PFSK-1 (cell line): ENCODE data around the gene GNG4.
A peak's percentile ranks its signal among the peaks of the same experiment; 100 is the strongest.

Experiments
- FOXP2 ChIP-seq: optimal IDR thresholded peaks from 2 replicates; pipeline ENCODE3; 2011; ENCODE audit warnings: borderline replicate concordance, control low read depth, inconsistent platforms; ENCODE audit not compliant: insufficient read depth; ENCODE audit errors: extremely low read length, extremely low read depth
- POLR2AphosphoS5 ChIP-seq: IDR thresholded peaks from 2 replicates; pipeline ENCODE4 v1.6.1; 2012; ENCODE audit warnings: low read depth, mild to moderate bottlenecking, control low read depth, low read length, moderate library complexity
- SIN3A ChIP-seq: IDR thresholded peaks from 2 replicates; pipeline ENCODE4 v1.6.1; 2012; ENCODE audit warnings: mild to moderate bottlenecking, low read length, moderate library complexity, borderline replicate concordance; ENCODE audit not compliant: insufficient read depth
- TAF1 ChIP-seq: IDR thresholded peaks from 2 replicates; pipeline ENCODE4 v1.6.1; 2012; ENCODE audit warnings: low read length, control low read depth, borderline replicate concordance; ENCODE audit not compliant: insufficient read depth
- TF ChIP-seq, protein P1 (sequence below), 2 experiments: IDR thresholded peaks; 2 replicates each; pipeline versions ENCODE4 v1.6.1 to v1.8.0; 2011 to 2012; ENCODE audit warnings: low read depth in 2 of 2, low read length in 2 of 2, control low read depth in 1 of 2, inconsistent platforms in 1 of 2, mild to moderate bottlenecking in 1 of 2, moderate library complexity in 1 of 2; ENCODE audit not compliant: insufficient read depth in 1 of 2

Gene GNG4

DNA sequence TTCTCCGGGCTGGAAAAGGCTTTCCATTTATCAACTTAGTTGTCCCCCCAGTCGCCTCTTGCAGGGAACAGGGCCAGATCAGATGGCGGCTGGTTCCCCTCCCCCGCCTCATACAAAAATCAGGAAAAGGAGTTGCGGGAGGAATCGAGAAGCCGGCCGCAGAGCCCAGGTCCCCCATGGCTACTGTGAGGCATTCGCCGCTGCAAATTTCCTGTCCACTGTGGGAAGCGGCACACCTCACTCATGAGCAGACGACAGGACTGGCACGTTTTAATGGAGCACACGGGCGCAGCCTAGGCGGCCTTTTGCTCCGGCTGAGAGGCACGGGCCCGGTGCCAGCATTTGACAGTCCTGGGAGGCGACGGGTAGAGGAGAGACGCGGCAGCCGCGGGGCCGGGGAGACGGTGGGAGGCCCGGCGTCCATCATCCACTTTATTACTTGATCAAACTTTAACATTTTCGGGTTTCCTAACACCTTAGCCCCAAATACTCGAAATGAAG lies 1.1 kb downstream of the GNG4 start:
- TF ChIP-seq POLR2AphosphoS5 (no peak), TAF1 (no peak), FOXP2 (no peak), SIN3A (no peak)
- TF ChIP-seq, protein P1, sequence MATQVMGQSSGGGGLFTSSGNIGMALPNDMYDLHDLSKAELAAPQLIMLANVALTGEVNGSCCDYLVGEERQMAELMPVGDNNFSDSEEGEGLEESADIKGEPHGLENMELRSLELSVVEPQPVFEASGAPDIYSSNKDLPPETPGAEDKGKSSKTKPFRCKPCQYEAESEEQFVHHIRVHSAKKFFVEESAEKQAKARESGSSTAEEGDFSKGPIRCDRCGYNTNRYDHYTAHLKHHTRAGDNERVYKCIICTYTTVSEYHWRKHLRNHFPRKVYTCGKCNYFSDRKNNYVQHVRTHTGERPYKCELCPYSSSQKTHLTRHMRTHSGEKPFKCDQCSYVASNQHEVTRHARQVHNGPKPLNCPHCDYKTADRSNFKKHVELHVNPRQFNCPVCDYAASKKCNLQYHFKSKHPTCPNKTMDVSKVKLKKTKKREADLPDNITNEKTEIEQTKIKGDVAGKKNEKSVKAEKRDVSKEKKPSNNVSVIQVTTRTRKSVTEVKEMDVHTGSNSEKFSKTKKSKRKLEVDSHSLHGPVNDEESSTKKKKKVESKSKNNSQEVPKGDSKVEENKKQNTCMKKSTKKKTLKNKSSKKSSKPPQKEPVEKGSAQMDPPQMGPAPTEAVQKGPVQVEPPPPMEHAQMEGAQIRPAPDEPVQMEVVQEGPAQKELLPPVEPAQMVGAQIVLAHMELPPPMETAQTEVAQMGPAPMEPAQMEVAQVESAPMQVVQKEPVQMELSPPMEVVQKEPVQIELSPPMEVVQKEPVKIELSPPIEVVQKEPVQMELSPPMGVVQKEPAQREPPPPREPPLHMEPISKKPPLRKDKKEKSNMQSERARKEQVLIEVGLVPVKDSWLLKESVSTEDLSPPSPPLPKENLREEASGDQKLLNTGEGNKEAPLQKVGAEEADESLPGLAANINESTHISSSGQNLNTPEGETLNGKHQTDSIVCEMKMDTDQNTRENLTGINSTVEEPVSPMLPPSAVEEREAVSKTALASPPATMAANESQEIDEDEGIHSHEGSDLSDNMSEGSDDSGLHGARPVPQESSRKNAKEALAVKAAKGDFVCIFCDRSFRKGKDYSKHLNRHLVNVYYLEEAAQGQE (IDR thresholded peaks at IDR 0.05; ENCODE audit: insufficient read depth in 1 of 2, low read depth in 2 of 2, low read length in 2 of 2), result peak; percentile 22 to 28; a peak in 1 of 4 replicates

DNA sequence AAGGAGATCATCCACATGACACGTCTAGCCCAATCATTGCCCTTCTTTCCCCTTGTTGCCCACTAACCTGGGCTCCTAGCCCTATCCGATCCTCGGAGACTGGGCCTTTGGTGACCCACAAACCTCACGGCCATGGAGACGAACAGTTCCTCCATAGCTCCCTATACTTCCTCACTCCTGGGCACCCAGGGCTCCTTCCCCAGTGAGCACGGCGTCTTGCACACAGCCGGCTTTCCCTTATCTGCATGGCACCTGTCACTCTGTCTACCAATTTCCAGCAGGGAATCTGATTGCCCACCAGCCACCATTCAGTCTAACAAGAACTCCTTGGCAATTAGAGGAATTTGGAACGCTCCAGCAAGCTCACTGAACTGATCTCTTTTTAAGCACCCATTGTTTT lies 3.1 kb downstream of the GNG4 start:
- TF ChIP-seq, protein P1 (IDR thresholded peaks at IDR 0.05; ENCODE audit: insufficient read depth in 1 of 2, low read depth in 2 of 2, low read length in 2 of 2), result no peak
- no peak for TF ChIP-seq POLR2AphosphoS5
- TF ChIP-seq FOXP2, result no peak
- no peak for TF ChIP-seq SIN3A
- no peak for TF ChIP-seq TAF1

DNA sequence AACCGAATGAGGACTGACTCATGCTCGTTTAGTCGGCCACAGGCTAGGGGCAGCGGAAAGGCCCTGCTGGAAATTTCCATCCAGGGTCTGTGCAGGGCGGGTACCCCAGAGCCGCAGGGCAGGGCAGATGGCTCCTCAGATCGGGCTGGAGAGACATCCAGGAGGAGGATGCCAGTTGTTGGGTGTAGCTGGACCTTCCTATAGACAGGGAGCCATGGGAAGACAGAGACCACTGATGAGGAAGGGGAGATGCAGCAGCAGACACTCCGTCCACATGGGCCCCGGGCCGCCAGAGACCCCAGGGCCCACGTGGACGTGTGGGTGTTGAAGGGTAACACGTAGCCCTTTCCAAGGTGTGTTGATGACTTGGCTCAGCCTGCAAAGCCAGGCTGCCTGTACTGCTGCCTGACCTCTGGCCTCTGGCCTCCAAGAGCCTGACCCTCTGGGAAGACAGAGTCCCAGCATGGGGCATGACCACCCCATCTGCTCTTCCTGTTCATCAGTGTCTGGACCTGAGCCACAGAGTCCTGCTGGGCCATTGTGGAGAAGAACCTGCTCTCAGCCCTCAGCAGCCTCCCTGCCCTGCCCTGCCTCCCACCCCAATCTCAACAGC lies 4.8 kb downstream of the GNG4 start:
- TF ChIP-seq TAF1 (no peak), FOXP2 (no peak), POLR2AphosphoS5 (no peak), SIN3A (no peak)
- TF ChIP-seq, protein P1 (IDR thresholded peaks at IDR 0.05; ENCODE audit: insufficient read depth in 1 of 2, low read depth in 2 of 2, low read length in 2 of 2), result no peak

DNA sequence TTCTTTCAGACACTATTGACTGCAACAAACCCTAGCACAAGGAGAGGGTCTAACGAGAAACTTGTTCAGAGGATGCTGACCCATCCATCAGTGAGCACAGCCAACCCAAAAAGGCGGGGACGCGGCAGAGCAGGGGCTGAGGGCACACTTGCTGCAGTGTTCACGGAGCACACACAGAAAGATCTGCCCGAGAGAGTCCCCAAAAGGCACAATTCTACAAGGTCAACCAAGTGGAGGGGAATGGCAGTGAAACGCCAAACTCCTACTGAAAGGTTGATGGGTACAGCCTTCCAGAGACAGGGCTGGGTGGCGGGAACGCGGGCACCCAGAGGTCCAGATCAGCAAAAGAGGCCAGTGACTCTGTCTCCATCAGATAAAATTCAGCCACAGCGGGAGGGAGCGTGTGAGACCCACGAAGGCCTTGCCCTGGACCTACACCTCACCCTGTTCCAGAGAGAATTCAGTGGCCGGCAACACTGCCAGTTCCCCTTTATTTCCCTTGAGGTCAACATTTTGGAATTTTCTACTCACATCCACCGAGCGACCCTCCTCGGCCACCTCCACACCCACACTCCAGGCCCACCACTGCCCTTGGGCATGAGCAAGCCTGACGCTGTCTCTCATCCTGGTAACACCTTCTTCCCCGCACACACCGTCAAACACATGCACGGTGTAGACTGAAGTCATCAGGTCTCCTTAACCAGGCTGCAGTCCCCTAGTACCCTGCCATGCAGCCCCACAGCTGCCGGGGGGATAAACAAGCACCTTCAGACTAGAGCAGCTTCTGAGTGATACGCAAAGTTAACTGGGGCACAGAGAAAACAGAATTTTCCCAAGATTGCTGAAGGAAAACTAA lies 5.5 kb downstream of the GNG4 start:
- TF ChIP-seq POLR2AphosphoS5, result no peak
- TF ChIP-seq SIN3A, result no peak
- no peak for TF ChIP-seq TAF1
- no peak for TF ChIP-seq FOXP2
- TF ChIP-seq, protein P1 (IDR thresholded peaks at IDR 0.05; ENCODE audit: insufficient read depth in 1 of 2, low read depth in 2 of 2, low read length in 2 of 2), result no peak
